GM19438 (cell line): Measurements from ENCODE around the gene BPIFA1.

ENCODE experiments used
- ATAC-seq: cut with Tn5 transposase; IDR thresholded peaks from one replicate; pipeline ENCODE4 v1.9.1; 2021; ENCODE audit warnings: low read depth; ENCODE audit not compliant: unreplicated experiment

BPIFA1 gene

DNA sequence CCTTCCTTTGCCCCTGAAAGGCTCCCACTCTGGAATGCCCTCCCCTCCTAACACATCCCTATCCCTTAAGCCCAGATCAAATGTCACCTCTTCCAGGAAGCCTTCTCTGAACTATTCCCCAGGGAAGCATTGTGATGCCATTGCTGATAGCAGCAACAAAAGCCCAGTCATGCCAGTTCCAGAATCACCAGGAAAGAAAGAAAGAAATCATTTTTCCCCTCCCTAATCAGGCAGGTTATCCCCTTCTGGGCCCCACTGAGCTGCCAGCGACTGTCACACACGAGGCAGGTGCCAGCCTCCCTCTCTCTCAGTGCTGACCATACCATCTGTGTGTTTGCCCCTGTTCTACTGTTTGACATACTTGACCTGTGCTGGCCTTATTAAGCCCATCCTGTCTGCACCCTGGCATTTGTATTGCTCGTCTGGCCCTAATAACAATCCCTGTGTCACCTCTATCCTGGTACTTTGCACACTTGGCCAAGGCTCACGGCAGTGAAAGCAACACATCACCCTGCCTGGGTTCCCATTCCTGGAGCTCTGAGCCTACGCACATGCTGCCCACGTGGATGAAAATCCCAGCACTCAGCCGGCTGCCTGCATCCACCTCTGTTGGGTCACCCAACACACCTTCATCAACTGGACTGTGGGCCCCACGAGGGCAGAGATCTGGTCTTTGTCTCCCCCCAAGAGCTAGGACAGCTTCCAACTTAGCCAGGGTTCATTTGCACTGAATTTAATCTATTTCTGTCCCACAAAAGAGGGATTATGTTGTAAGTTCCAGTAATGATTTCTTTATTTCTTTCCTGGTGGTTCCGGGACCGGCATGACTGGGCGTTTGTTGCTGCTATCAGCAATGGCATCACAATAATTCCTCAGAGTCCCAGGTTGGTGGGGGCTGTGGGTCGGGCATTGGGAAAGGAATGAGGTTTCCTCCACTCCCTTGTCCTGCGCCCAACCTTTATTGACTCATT lies 42.0 kb downstream of the BPIFA1 start:
- no peak for ATAC-seq

GRCh38 chr20:33278700-33279099 lies 42.9 kb downstream of the BPIFA1 start:
- no peak for ATAC-seq

DNA sequence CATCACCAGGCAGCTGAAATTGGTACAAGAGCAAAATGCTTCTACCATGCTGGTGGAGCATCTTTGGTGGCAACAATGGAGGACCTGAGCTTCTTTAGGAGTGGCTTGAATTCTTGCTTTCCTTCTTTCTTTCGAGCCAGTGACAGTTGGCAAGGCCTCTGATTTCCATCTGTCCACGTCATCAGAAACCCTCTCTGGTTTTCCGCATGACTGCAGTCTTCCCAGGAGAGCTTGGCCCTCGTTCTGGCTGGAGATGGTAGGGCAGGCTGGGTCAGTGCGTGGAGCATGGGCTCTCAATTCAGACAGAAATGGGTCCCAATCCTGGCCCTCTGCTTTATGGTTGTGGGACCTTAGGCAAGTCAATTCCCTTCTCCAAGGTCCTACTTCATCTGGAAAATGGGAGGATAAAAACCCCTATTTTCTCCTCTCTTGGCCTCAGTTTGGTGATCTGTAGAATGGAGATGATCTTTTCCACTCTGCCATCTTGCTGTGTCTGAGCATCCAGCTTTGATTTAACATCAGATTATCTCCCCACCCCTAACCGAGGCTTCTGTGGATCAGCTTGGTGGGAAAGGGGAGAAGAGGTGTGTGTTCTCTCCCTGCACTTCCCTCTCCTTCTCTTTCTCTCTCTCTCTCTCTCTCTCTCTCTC lies 43.6 kb downstream of the BPIFA1 start:
- no peak for ATAC-seq

DNA sequence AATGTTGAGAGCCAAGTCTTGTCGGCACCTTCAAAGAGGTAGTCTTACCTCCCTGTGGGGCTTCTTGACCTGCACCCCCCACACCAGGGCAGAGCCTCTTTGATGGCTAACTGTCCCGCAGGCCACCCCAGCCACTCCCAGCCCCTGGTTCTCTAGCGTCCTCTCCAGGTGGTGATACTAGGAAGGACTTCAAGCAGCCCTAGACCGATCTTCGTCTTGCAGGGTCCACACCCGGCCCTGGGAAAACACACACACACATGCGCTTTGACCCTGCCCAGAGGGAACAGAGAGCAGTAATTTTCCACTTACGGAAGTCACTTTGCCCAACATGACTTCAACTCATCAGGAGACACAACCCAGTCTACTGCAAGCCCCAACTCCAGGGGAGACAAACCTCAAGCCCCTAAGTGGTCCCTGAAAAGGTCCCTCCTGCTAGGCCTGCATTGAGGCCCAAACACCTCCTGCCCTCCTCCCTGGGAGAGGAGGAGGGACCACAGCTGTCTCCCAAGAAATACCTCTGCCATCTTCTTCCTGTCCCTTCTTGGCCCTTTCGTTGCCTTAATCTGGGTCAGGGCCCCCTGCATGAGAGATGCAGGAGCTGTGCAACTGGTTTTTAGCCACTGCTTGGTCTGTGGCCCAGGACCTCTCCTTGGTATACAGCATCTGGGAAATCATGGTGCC lies 44.3 kb downstream of the BPIFA1 start:
- no peak for ATAC-seq

DNA sequence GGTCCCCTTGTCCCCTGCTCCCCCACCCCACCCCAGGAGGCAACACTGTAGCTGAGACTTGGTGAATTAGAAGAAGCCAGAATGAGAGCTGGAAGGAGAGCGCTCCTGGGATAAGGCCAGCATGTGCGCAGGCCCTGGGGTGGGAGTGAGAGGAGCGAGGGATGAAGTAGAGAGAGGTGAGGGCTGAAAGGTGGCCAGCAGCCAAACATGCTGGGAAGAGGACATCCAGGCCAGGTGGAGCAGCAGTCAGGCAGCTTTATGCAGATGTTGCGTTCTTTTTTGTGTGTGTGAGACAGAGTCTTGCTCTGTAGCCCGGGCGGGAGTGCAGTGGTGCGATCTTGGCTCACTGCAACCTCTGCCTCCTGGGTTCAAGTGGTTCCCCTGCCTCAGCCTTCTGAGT lies 45.0 kb downstream of the BPIFA1 start:
- no peak for ATAC-seq

- no peak for ATAC-seq
These were observed 45.9 kb downstream of the BPIFA1 start for GRCh38 chr20:33281550-33282146.

DNA sequence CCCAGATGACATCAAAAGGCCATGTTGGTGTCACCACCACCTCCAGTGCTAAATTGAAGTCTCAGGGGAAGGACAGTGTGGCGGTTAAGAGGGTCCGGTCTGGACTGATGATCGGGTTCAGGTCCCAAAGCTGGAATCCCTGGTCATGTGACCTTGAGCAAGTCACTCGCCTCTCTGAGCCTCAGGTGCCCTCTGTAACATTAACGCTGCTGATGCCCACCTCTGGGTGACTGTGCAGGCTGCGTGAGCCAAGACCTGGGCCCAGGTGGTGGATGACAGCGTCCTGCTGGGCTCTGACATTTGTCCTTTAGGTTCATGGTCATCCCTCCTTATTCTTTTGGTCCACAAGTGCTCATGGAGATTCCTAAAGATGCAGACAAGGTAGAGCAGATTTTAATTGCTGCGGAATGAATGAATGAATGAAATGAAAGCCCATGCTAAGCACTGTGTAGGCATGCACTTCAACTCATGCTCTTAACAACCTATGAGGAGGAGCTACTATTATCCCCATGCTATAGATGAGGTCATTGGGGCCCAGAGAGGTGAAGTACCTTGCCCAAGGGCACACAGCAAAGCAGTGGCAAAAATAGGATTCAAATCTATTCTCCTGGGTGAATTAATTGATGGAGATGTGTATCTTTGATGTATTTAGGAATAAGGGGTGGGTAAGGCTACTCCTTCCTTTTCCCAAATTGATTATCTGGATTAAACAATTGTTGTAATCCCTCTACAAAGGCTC lies 46.6 kb downstream of the BPIFA1 start:
- ATAC-seq: no peak

- ATAC-seq: no peak
These were observed 47.3 kb downstream of the BPIFA1 start, which contains the start of gene BPIFB1 for GRCh38 chr20:33282991-33283555. TSS of gene BPIFB1 (plus strand) at chr20:33283214. CDS start at chr20:33286074, 2,860 bp downstream.

GRCh38 chr20:33284284-33284683 lies 48.5 kb downstream of the BPIFA1 start:
- no peak for ATAC-seq

DNA sequence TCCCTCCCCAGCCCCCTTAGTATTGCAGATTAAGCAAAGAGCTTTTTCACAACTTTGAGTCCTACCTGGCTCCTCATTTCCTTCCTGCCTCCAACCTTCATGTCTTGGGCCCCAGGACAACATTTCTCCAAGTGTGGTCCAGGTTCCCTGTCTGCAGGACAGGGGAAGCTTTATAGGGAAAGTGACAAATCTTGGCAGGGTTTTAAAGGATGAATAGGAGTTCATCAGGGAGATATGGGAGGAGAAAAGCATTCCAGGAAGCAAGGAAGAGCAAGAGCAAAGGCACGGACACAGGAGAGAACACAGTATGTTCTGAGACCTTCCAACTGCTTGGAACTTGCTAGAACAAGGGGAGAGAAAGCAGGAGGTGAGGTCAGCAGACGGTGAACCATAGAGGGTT lies 49.1 kb downstream of the BPIFA1 start:
- no peak for ATAC-seq

DNA sequence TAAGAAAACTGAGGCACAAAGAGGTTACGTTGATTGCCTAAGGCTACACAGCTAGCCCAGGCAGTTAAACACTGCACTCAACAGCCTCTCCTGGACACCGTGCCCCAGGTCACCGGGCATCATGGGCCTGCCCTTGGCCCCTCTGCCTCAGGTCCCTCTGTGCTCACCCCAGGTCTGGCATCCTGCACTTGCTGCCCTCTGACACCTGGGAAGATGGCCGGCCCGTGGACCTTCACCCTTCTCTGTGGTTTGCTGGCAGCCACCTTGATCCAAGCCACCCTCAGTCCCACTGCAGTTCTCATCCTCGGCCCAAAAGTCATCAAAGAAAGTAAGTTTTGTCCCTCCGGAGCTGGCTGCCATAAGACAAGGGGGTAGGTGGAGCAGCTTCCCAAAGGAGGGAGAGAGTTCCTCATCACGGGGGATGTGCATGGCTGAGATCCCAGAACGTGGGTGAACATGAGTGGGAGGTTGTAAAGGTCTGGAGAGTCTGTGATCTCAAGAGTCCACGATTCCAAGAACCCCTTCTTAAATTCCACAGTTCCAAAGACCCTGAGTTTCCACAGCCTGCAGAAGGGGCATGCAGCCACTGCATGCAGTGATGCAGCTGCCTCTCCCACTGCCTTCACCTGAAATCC lies 50.2 kb downstream of the BPIFA1 start:
- ATAC-seq: no peak

- ATAC-seq: no peak
These were observed 52.1 kb downstream of the BPIFA1 start for GRCh38 chr20:33287884-33288283.

DNA sequence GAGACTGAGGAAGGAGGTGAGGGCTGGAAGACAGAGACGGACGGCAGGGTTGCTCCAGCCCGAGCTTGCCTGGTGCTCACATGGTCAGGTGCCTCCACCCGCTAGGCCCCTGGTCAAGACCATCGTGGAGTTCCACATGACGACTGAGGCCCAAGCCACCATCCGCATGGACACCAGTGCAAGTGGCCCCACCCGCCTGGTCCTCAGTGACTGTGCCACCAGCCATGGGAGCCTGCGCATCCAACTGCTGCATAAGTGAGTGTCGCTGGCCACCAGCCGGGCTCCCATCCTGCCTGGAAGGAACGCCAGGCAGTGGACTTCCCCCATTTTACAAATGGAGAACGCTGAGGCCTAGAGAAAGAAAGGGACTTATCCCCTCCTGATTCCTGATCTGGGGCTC lies 55.1 kb downstream of the BPIFA1 start:
- no peak for ATAC-seq

DNA sequence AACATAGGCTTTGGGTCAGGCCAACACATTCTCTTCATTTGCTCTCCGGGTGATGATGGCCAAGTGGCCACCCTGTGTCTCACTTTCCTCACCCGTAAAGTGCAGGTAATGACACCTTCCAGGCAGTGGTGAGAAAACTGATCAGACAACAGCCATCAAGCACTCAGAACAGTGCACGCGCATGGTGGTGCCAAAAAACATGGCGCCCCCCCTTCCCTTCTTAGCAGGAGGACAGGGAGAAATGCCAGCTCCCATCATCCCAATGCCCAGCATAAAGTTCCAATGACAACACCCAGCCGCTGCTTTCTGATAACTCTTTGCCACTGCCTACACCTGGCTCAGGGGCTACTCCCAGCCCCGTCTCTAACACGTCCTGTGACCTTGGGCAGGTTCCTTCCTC lies 55.6 kb downstream of the BPIFA1 start:
- no peak for ATAC-seq

DNA sequence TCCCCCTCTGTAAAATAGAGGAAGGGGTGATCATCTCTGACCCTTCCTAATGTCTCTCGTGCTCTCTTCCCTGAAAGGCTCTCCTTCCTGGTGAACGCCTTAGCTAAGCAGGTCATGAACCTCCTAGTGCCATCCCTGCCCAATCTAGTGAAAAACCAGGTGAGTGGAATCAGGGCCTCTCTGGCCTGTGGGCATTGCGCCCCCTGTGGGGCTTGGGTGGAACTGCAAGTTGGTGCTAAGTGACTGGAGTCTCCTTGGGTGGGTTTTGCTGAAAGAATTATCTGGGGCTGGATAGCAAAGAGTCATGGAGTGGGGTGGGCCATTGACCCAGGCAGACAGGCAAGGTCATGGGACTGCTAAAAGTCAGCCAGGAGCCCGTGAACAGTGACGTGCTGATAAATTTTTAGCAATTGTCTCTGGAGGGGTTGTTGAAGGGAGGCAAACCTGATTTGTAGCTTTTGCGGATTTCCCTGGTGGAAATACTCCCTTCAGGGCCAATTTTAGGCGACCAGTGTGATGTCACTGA lies 56.1 kb downstream of the BPIFA1 start:
- no peak for ATAC-seq
